ENCODE measurements around the gene NAV1.
"Not testable (repeated sequence)": the region's sequence is repeated elsewhere in the genome, so short reads cannot be mapped to it uniquely, and the experiment has no call there.

The NAV1 gene

DNA sequence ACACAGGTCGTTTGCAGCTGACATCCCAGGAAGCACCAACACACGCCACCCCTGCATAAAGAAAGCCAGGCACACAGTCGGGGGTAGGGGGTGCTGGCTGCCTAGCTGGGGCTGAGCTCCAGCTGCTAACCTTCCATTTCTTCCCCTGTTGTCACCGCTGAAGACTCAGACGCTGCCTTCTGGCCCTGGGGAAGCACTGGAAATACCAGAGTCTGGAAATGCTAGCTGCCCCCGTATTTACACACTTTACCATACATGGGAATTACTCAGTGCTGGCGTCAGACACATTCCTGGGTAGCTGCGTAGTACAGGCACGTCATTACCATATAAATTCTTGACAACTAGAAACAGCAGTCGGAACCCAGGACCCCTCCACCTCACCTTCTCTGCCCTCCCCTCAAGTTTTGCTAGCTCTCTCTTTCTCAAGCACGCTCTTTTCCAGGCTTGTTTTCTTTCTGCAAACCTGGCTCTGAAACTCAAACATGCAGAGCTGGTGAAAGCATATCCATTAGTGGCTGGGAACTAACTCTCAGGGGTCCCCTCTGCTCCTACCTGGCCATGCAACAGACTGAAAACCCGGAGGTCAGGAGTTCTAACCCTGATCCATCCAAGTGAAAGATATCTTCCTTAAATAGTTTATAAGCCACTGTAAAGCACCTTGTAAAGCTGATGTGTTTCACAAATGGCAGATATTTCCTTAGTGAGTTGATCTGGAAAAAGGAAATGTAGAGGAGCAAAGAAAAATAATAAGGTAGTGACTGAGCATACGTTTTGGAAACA, 35.3 kb upstream of the NAV1 start:
- no peak for DNase-seq

GRCh38 chr1:201504179-201504631, 34.7 kb upstream of the NAV1 start:
- no peak for DNase-seq

DNA sequence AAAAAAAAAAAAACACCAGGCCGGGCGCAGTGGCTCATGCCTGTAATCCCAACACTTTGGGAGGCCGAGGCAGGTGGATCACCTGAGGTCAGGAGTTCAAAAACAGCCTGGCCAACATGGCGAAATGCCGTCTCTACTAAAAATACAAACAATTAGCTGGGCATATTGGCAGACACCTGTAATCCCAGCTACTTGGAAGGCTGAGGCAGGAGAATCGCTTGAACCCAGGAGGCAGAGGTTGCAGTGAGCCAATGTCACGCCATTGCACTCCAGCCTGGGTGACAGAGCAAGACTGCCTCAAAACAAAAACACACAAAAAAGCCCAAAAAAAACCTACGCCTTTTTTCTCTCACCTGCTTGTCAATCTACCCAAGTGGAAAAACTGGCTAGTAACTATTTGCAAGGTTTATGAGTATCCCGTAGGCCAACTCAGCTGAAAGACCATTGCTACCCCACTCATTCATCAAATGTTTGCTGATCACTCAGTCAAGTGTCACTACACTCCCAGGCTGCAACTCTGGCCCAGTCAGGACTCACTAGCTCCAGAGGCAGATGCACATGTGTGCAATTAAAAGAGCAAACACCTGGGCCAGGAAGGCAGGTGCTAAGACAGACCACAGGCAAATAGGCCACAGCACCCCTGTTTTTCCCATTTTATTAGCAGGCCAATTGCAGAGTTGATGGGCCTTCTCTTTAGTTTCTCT, 34.0 kb upstream of the NAV1 start:
- no peak for DNase-seq

DNA sequence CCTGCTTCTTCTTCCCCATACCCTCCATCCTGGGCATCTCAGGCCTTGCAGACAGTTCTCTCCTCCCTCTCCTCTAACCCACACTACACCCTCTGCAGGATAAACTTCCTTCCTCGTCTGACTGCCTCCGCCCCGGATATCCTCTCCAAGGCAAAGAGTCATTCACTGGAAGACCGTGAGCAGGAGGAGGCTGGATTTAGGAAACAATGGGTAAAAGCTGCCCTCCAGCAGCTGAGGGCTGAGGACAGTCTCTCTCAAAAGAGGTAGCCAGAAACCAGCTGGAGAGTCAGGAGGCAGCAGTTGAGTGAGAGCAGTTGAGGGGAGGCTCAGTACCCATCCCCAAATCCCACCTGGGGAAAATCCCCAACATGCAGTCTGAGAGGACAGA, 33.4 kb upstream of the NAV1 start:
- no peak for DNase-seq

DNA sequence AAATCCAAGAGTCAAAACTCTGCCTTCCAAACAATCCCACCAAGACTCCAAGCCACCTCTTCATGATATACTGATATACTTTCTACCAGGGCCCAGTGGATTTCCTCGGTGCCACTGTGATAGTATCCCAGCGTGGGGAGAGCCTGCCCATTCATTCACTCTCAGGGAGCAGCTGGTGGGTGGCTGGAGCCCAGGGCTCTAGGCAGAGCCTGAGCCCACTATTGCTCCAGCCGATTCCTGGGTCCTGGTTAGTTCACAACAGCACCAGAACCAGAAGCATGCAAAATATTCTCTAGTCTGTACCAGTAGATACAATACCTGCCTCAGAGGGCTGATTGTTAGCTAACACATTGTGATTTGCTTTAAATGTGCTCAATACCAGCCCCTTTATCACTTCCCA, 32.8 kb upstream of the NAV1 start:
- DNase-seq = no peak

- peak; percentile 92 for DNase-seq
These were observed 32.2 kb upstream of the NAV1 start, which contains the start of gene CSRP1 for GRCh38 chr1:201506557-201507359. CSRP1 (minus strand) TSS chr1:201507123; CDS start chr1:201496303, 10,820 bp downstream.

DNA sequence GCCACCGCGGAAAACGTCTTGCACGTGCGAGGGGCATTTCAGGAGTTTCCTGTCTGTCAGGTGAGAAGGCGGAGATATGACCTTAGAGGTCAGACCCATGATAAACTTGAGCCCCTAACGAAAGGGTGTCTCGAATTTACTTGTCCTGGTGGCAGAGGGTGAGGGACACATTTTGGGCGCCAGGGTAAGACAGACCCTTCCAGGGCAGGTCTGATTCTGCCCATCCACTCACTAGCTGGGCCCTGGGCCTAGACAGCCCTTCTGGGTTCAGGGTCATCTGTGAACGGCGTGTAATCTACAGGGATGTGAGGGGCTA, 31.6 kb upstream of the NAV1 start:
- DNase-seq = no peak

GRCh38 chr1:201508809-201509208, 30.1 kb upstream of the NAV1 start:
- no peak for DNase-seq

GRCh38 chr1:201509601-201510374, 29.1 kb upstream of the NAV1 start:
- DNase-seq = no peak

GRCh38 chr1:201510734-201511133, 28.2 kb upstream of the NAV1 start:
- no peak for DNase-seq

DNA sequence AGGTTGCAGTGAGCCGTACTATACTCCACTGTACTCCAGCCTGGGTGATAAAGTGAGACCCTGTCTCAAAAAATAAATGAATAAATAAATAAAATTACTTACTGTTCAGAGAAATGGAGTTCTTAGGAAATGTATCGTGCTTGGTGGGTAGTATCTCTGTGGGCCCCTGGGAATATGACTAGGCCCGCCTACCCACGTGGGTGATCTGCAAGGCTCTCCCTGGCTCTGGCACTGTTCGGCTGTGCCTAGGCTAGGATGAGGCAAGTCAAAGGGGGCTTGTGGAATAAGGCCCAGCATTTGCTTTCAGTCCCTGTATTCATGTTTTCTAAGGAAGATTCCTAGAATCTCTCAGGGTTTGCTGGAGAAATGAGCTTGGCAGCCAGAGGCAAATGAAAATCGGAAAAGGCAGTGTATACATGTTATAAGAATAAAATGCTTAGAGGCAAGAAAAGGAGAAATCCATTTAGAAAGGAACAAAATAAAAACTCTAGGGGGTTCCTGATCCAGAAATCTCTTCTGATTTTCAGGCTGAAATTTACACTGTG, 27.5 kb upstream of the NAV1 start:
- no peak for DNase-seq

- DNase-seq = no peak
These were observed 26.9 kb upstream of the NAV1 start for GRCh38 chr1:201511941-201512539.

DNA sequence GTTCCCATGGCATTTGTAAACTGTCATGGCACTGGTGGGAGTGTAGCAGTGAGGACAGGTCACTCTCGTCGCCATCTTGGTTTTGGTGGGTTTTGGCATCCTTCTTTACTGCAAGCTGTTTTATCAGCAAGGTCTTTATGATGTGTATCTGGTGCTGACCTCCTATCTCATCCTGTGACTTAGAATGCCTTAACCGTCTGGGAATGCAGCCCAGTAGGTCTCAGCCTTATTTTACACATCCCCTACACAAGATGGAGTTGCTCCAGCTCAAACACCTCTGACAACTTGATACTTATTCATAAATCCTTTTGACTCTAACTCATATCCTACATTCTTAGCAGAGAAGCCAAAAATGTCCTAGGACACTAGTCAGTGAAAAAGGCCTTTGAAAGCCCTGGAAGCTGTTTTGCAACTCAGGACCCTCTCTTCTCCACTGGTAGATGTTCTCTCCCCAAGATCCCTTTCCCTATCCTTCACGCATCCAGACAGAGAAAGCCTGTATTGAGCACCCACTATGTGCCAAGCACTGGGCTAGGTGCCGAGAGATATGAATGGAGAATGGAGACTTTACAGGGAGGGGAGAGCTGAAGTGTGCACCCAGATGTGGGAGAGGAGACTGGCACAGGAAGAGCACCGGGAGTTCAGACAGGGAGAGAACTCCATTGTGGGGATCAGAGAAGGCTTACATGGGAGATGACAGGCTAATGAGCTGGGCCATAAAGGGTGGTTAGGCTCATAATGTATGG, 25.3 kb upstream of the NAV1 start:
- no peak for DNase-seq

DNA sequence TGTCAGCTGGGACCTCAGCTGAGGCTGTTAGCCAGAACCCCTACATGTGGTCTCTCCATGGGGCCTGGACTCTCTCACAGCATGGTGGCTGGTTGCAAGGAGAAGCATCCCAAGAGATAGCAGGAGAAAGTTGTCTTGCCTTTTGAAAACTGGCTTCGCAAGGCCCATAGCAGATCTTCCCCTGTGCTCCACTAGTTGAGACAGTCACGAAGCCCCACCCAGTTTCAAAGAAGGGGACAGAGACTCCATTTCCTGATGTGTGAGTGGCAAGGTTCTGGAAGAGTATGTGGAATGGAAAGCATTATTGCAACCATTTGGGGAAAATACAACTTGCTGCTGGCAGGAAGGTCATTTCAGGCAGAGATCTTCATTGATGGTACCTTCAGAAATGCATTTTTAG, 24.5 kb upstream of the NAV1 start:
- DNase-seq = no peak

DNA sequence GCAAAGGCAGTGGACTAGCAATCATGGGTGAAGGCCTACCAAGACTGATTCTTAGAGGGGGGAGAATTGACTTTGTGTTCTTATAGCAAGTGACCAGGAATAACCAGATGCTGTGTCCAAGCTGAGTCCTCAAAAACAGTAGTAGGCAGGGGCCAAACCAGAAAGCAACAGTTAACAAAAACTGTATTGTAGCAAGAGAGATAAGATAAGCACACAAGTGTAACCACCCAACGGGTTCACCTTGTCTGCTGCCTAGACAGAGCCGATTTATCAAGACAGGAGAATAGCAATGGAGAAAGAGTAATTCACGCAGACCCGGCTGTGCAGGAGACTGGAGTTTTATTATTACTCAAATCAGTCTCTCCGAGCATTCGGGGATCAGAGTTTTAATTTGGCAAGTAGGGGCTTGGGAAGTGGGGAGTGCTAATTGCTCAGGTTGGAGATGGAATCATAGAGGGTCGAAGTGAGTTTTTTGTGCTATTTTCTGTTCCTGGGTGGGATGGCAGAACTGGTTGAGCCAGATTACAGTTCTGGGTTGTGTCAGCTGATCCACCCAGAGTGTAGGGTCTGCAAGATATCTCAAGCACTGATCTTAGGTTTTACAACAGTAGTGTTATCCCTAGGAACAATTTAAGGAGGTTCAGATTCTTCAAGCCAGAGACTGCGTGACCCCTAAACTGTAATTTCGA, 23.7 kb upstream of the NAV1 start:
- no peak for DNase-seq

- no peak for DNase-seq
These were observed 23.0 kb upstream of the NAV1 start for GRCh38 chr1:201515895-201516294.

DNA sequence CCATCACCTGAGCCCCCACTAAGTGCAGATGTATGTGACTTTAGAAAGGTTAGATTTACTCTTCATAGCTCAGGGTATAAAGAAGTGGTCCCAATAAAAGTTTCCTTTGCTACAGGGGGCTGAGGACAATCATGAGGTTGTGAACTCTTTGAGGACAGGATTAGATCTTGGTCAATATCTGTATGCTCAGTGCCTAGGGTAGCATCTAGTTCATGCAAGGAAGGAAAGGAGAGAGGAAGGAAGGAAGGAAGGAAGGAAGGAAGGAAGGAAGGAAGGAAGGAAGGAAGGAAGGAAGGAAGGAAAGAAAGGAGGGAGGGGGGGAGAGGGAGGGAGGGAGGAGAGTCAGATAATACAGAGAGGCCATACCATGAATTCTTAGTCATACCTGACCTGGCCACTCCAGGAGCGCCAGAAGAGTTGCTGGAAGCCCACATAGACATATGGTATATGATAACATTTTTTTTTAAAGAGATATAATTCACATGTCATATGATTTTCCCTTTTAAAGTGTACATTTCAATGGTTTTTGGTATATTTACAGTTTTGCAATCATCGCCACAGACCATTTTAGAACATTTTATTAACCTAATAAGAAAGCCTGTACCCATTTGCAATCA, 22.3 kb upstream of the NAV1 start:
- no peak for DNase-seq

- no peak for DNase-seq
These were observed 21.3 kb upstream of the NAV1 start for GRCh38 chr1:201517631-201518030.

- no peak for DNase-seq
These were observed 20.9 kb upstream of the NAV1 start for GRCh38 chr1:201518071-201518470.

GRCh38 chr1:201520046-201520575, 18.8 kb upstream of the NAV1 start:
- DNase-seq = not testable (repeated sequence)
